Uterus (tissue), 4 donors: ENCODE data around the gene TNRC18. TPM values are rescaled to one million over a fixed set of nuclear protein-coding genes. Genes with fewer than 3 reads are reported as not detected.
"Not testable (repeated sequence)": the region's sequence is repeated elsewhere in the genome, so short reads cannot be mapped to it uniquely, and the experiment has no call there.

ENCODE experiments used
- DNase-seq, 2 donors: peaks; one replicate each; pipeline ENCODE4 v3.0.0-alpha.2; 2019 to 2020
- H3K27ac ChIP-seq, 2 donors: fragments of 200-600 bp; sonication (generic); 1 replicate in 1 of 2; 2 replicates in 1 of 2; pipeline ENCODE4 v1.5.1; 2016 to 2018
- H3K27me3 ChIP-seq, 2 donors: fragments of 200-600 bp; sonication (generic); one replicate each; pipeline ENCODE4 v1.5.1; 2018 to 2019; ENCODE audit warnings: control low read depth in 1 of 2
- H3K36me3 ChIP-seq, 2 donors: fragments of 200-600 bp; sonication (generic); one replicate each; pipeline ENCODE4 v1.5.1; 2019; ENCODE audit warnings: control low read depth in 1 of 2
- H3K4me1 ChIP-seq, 2 donors: fragments of 200-600 bp; sonication (generic); one replicate each; pipeline ENCODE4 v1.5.1; 2018 to 2019; ENCODE audit warnings: control low read depth in 1 of 2
- H3K4me3 ChIP-seq, 2 donors: fragments of 200-600 bp; sonication (generic); 1 replicate in 1 of 2; 2 replicates in 1 of 2; pipeline ENCODE4 v1.5.1; 2018 to 2019; ENCODE audit warnings: mild to moderate bottlenecking in 1 of 2
- H3K9me3 ChIP-seq, 2 donors: fragments of 200-600 bp; sonication (generic); one replicate each; pipeline ENCODE4 v1.5.1; 2019; ENCODE audit warnings: control low read depth in 1 of 2
- POLR2A ChIP-seq, 2 donors: fragments of 450-650 bp; IDR thresholded peaks; one replicate each; pipeline ENCODE4 v1.6.1; 2016; ENCODE audit warnings: antibody characterized with exemption in 2 of 2, mild to moderate bottlenecking in 1 of 2, moderate library complexity in 1 of 2
- intact Hi-C: fragments of 100-400 bp; cut with DNase I; formaldehyde crosslinking; loops from one replicate; pipeline ENCODE4 v1.15.1; 2023; ENCODE audit warnings: low total_unique reads
- total RNA-seq, 4 donors: library from RNA; depleted of rRNA in 3 of 4; stranded (reverse); fragments of >200 nt in 3 of 4; gene quantifications; one replicate each; pipeline versions ENCODE4 v1.1.0 to v1.2.4, GENCODE V29; 2014 to 2023
- TF ChIP-seq, protein P1 (sequence below), 4 experiments: fragments of 200-600 bp in 2 of 4; fragments of 450-650 bp in 2 of 4; sonication (generic) in 2 of 4; IDR thresholded peaks; one replicate each; pipeline ENCODE4 v1.5.1; 2016 to 2019; ENCODE audit warnings: antibody characterized with exemption in 4 of 4, mild to moderate bottlenecking in 2 of 4, moderate library complexity in 1 of 4
- donor health status: DM: yes; HTN: yes; CAD: no.

Gene TNRC18
- total RNA-seq, 4 donors from 2014 or later, result 28.2 to 179 (median 62.1) TPM

DNA sequence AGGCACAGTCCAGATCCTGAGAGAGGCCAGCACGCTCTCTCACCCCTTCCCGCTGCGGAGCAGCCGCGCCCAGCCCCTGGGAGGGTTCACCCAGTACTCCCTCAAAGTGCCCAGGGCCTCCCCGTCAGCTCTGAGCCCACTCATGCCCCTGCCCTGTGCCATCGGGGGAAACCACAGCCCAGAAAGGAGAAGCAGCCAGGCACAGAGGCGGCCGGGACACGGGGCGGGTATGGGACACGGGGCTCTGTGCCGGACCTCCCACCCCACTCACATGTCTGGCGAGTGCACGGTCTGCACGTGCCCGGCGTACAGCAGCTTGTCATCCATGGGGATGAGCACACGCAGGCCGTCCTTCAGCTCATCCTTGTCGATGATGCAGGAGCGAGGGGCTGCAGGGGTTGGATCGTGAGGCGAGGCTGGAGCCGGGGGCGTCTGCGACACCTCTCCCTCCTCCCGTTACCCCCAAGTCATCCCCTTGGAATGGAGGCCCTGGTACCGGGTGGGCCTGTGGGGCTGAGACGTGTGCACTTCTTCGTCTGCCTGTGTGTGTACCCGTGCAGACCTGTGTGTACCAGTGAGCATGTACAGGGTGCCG lies 102.7 kb downstream of the TNRC18 start:
- Histone ChIP-seq H3K9me3 (peaks cover 0 to 11% of the 10 kb centered on the region in 2 donors), H3K4me3 (no peak overlapping the region), H3K27me3 (no peaks in the 10 kb centered on the region), H3K36me3 (no peaks in the 10 kb centered on the region), H3K27ac (no peak overlapping the region), H3K4me1 (no peaks in the 10 kb centered on the region)
- TF ChIP-seq, protein P1, sequence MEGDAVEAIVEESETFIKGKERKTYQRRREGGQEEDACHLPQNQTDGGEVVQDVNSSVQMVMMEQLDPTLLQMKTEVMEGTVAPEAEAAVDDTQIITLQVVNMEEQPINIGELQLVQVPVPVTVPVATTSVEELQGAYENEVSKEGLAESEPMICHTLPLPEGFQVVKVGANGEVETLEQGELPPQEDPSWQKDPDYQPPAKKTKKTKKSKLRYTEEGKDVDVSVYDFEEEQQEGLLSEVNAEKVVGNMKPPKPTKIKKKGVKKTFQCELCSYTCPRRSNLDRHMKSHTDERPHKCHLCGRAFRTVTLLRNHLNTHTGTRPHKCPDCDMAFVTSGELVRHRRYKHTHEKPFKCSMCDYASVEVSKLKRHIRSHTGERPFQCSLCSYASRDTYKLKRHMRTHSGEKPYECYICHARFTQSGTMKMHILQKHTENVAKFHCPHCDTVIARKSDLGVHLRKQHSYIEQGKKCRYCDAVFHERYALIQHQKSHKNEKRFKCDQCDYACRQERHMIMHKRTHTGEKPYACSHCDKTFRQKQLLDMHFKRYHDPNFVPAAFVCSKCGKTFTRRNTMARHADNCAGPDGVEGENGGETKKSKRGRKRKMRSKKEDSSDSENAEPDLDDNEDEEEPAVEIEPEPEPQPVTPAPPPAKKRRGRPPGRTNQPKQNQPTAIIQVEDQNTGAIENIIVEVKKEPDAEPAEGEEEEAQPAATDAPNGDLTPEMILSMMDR (IDR thresholded peaks at IDR 0.05), result no peak
- no peak for TF ChIP-seq POLR2A (IDR thresholded peaks at IDR 0.05)
- DNase-seq, result no peak
- intact Hi-C loops, result no loop called here

DNA sequence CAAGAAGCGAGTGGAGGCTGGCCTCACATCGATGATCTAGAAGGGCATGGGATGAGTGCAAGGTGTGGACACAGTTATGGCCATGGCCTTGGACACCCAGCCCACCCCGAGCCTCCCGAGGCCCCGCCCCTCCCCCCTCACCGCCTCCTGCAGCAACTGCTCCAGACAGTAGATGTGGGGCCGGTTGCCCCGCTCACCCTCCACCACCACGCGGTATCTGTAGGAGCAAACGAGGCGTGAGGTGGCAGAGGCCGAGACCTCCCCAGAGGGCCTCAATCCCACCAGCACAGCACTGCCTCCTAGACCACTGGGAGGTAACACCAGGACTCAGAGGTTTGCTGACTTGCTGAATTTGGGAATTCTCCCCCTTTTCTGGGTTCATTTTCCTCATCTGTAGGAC lies 103.2 kb downstream of the TNRC18 start:
- no peak for DNase-seq
- H3K36me3 ChIP-seq, result no peaks in the 10 kb centered on the region
- TF ChIP-seq POLR2A (IDR thresholded peaks at IDR 0.05), result no peak
- TF ChIP-seq, protein P1 (IDR thresholded peaks at IDR 0.05), result no peak
- H3K4me3 ChIP-seq, result no peak overlapping the region
- no peaks in the 10 kb centered on the region for H3K27me3 ChIP-seq
- peaks cover 0 to 11% of the 10 kb centered on the region in 2 donors for H3K9me3 ChIP-seq
- intact Hi-C loops, result no loop called here
- H3K27ac ChIP-seq, result no peak overlapping the region
- H3K4me1 ChIP-seq, result no peaks in the 10 kb centered on the region

DNA sequence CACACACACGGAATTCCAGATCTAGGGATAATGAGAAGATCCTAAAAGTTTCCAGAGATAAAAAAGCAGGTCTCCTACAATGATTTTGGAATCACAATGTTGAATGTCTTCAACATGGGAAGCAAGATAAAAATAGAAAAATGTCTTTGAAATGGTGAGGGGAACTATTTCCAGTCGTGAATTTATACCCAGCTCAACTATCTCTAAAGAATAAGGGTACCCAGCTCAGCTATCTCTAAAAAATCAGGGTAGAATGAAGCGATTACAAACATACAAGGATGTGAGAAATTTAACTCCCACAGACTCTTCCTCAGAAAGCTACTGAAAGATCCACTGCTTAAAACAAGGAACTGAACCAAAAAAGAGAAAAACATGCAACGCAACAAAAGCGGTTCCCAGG lies 105.0 kb downstream of the TNRC18 start:
- DNase-seq, H3K4me3 ChIP-seq, H3K27me3 ChIP-seq, H3K27ac ChIP-seq, H3K36me3 ChIP-seq, H3K4me1 ChIP-seq, intact Hi-C loops: not testable (repeated sequence)
- peaks cover 0 to 11% of the 10 kb centered on the region in 2 donors for H3K9me3 ChIP-seq

DNA sequence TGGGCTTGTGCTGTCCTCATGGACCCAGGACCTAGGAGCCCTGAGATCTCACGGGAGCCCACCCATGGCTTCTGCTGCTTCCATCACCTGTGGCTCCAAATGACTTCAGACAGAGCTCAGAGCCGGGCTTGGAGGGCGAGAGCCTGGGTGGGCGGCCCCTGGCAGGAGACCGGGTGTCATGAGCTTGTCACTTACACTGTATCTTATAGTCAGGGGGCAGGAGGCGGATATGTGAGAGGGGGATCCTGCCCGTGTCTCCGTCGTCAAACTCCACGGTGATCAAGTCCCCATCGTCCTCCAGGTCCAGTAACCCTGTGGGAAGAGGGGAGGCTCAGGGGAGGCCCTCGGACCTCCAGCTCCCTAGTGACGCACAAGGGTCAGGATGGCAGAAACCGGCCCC lies 107.9 kb downstream of the TNRC18 start:
- H3K36me3 ChIP-seq, result no peaks in the 10 kb centered on the region
- H3K9me3 ChIP-seq, result peaks cover 0 to 11% of the 10 kb centered on the region in 2 donors
- TF ChIP-seq, protein P1 (IDR thresholded peaks at IDR 0.05), result no peak
- no peak for TF ChIP-seq POLR2A (IDR thresholded peaks at IDR 0.05)
- no peaks in the 10 kb centered on the region for H3K27me3 ChIP-seq
- no peak overlapping the region for H3K4me3 ChIP-seq
- no peak for DNase-seq
- intact Hi-C loops, result no loop called here
- H3K27ac ChIP-seq, result no peak overlapping the region
- H3K4me1 ChIP-seq, result peaks cover 0 to 4% of the 10 kb centered on the region in 2 donors

DNA sequence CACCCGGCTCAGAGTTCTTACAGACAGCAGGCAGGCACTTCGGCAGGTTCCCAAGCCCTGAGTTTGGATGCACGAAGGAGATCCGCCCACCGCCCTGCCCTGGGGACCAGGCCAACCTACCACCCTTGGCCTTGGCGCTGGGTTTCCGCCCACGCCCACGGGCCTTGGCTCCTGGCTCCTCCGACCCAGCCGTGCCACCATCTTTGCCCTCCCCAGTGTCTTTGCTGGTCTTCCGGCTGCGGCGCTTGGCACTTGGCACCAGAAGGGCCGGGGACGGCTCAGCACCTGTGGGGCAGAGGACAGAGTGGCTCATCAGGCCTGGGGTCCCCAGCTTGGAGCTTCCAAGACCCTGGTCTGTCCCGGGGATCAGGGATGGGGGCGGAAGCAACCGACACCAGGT lies 108.8 kb downstream of the TNRC18 start:
- intact Hi-C loops, result no loop called here
- peaks cover 0 to 4% of the 10 kb centered on the region in 2 donors for H3K4me1 ChIP-seq
- no peaks in the 10 kb centered on the region for H3K36me3 ChIP-seq
- DNase-seq, result no peak
- peaks cover 0 to 11% of the 10 kb centered on the region in 2 donors for H3K9me3 ChIP-seq
- no peaks in the 10 kb centered on the region for H3K27me3 ChIP-seq
- H3K27ac ChIP-seq, result no peak overlapping the region
- H3K4me3 ChIP-seq, result no peak overlapping the region
- no peak for TF ChIP-seq POLR2A (IDR thresholded peaks at IDR 0.05)
- TF ChIP-seq, protein P1 (IDR thresholded peaks at IDR 0.05), result no peak

DNA sequence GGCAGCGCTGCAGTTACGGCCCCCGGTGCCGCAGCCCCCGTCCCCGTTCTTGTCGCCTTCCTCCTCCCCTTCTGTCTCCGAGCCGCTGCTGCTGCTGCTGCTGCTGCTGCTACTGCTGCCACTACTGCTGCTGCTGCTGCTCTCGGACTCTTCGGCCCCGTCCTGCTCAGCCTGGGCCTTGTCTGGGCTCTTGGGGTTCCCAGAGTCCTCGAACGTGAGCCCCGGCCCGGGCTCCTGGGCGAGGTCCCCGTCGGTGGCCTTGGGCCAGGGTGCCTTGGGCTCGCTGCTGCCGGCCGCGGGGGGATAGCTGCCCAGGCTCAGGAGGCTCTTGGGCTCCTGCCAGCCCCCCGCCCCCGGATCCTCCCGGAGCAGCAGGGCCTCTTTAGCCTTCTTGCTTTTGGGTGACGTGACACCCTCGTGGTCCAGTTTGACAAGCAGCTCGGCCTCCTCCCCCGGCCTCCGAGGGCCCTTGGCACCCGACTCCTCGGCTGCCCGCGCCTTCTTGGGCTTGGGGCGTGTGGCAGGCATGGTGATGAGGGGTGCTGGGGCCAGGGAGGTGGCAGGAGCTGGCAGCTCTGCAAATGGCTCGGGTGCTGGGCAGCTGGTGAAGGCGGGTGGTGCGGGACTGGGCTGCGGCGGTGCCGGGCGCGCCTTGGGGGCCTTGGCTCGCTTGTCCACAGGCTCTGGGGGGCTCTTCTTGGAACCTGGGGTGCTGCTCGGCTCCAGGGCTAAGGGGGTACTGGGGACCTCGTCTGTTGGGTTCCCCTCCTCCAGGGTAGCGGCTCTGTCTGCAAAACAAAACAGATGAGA lies 110.4 kb downstream of the TNRC18 start:
- H3K4me3 ChIP-seq, H3K9me3 ChIP-seq, intact Hi-C loops, H3K4me1 ChIP-seq, H3K27me3 ChIP-seq, H3K36me3 ChIP-seq: not testable (repeated sequence)
- H3K27ac ChIP-seq, result peak overlapping the region; percentile 68 to 71
- peak; percentile 55 to 61 for DNase-seq

DNA sequence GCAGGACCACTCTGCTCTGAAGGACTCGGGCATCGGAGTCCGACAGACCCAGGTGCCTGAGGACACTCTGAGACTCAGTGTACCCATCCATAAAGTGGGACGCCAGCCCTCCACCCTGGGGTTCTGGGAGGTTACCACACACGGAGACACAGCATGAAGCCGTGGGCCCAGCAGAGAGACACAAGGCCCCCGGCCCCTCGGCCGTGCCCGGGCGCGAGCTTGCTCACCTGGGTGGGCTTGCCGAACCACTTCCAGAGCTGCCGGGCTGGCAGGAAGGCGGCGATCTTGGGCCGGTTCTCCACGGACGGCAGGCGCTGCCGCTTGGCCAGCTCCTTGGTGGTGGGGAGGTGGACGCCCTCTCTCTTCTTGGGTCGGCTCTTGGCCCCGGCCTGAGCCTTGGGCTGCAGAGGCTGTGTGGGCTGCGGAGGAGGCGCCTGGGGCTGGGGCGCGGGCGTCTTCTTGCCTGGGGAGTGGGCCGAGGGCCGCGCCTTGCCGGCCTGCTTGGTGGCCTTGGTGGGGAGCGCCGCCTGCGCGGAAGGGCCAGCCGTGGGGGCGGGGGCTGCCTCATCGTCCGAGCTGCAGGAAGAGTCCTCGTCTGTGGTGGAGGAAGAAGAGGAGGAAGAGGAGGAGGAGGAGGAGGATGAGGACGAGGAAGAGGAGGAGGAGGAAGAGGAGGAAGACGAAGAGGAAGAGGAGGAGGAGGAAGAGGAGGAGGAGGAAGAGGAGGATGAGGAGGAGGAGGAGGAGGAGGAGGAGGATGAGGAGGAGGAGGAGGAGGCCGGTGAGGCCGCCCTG lies 111.2 kb downstream of the TNRC18 start:
- H3K9me3 ChIP-seq, intact Hi-C loops, DNase-seq, H3K4me3 ChIP-seq, H3K4me1 ChIP-seq, H3K27me3 ChIP-seq, H3K36me3 ChIP-seq: not testable (repeated sequence)
- H3K27ac ChIP-seq, result peak overlapping the region; percentile 68 to 71
